Measurements from ENCODE around the gene CHEK2.
"Not testable (repeated sequence)": the region's sequence is repeated elsewhere in the genome, so short reads cannot be mapped to it uniquely, and the experiment has no call there.

CHEK2 gene

DNA sequence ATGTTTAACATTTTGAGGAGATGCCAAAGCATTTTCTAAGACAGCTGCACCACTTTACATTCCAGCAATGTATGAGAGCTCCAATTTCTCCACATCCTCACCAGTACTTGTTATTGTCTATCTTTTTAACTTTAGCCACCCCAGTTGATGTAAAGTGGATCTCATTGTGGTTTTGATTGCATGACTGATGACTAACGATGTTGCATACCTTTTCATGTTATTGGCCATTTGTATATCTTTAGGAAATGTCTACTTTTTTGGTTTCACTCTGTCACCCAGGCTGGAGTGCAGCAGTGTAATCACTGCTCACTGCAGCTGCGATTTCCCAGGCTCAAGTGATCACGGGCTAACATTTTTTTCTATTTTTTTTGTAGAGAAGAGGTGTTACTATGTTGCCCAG is 70.9 kb downstream of the CHEK2 start:
- DNase-seq (no peak), ATAC-seq (ENCODE audit: insufficient read depth, low read depth) (no peak)
- peaks cover 15% of the 10 kb centered on the region for H3K4me1 ChIP-seq (ENCODE audit: insufficient read depth, low read length)
- no peak overlapping the region for H3K9ac ChIP-seq (ENCODE audit: low read depth, low read length)
- H3K27me3 ChIP-seq (ENCODE audit: insufficient read depth, low read length, poor library complexity): peaks cover 34% of the 10 kb centered on the region
- H3K27ac ChIP-seq (ENCODE audit: low read length): no peak overlapping the region
- H3K4me3 ChIP-seq (ENCODE audit: low read depth in 1 of 2, low read length in 2 of 2): no peak overlapping the region
- TF ChIP-seq, protein P1, sequence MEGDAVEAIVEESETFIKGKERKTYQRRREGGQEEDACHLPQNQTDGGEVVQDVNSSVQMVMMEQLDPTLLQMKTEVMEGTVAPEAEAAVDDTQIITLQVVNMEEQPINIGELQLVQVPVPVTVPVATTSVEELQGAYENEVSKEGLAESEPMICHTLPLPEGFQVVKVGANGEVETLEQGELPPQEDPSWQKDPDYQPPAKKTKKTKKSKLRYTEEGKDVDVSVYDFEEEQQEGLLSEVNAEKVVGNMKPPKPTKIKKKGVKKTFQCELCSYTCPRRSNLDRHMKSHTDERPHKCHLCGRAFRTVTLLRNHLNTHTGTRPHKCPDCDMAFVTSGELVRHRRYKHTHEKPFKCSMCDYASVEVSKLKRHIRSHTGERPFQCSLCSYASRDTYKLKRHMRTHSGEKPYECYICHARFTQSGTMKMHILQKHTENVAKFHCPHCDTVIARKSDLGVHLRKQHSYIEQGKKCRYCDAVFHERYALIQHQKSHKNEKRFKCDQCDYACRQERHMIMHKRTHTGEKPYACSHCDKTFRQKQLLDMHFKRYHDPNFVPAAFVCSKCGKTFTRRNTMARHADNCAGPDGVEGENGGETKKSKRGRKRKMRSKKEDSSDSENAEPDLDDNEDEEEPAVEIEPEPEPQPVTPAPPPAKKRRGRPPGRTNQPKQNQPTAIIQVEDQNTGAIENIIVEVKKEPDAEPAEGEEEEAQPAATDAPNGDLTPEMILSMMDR (IDR thresholded peaks at IDR 0.05; ENCODE audit: borderline replicate concordance, extremely low read depth, low read length, poor library complexity, severe bottlenecking): no peak
- TF ChIP-seq EZH2 (IDR thresholded peaks at IDR 0.05; ENCODE audit: borderline replicate concordance, low read depth, low read length, severe bottlenecking): no peak
- H3K4me2 ChIP-seq (ENCODE audit: insufficient read depth, low read length): no peak overlapping the region
- no peak overlapping the region for H2AFZ ChIP-seq (ENCODE audit: low read depth, low read length)
- no peaks in the 10 kb centered on the region for H3K79me2 ChIP-seq (ENCODE audit: insufficient read depth, low read length)
- H3K9me3 ChIP-seq (ENCODE audit: insufficient read depth, low read length, severe bottlenecking): peaks cover 8% of the 10 kb centered on the region
- peaks cover 19% of the 10 kb centered on the region for H4K20me1 ChIP-seq (ENCODE audit: insufficient read depth, low read length)
- no peaks in the 10 kb centered on the region for H3K36me3 ChIP-seq (ENCODE audit: insufficient read depth, low read length)

- H3K27ac ChIP-seq (ENCODE audit: low read length): no peak overlapping the region
- DNase-seq: no peak
- peaks cover 28% of the 10 kb centered on the region for H3K27me3 ChIP-seq (ENCODE audit: insufficient read depth, low read length, poor library complexity)
These were observed 71.5 kb downstream of the CHEK2 start for GRCh38 chr22:28670161-28670560.

DNA sequence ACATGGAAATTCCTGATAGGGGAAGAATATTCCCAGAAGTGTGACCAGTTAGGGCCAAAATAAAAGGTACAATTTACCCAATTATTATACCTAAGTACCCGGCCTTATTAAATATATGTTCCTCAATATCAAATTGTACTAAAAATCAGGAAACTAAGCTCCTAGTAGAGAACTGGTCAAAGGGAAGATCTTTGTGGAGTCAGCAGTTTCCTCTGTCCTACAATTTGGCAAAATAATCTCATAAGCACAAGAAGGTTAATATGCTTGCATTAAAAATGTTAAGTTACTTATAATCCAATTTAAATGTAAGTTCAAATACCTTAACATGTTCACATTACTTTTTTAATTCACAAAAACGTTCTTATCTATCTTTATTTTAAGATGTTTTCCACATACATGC is 72.2 kb downstream of the CHEK2 start:
- ATAC-seq (ENCODE audit: insufficient read depth, low read depth) (no peak), DNase-seq (no peak)
- no peak overlapping the region for H3K27ac ChIP-seq (ENCODE audit: low read length)
- peaks cover 8% of the 10 kb centered on the region for H3K9me3 ChIP-seq (ENCODE audit: insufficient read depth, low read length, severe bottlenecking)
- TF ChIP-seq, protein P1 (IDR thresholded peaks at IDR 0.05; ENCODE audit: borderline replicate concordance, extremely low read depth, low read length, poor library complexity, severe bottlenecking): no peak
- TF ChIP-seq EZH2 (IDR thresholded peaks at IDR 0.05; ENCODE audit: borderline replicate concordance, low read depth, low read length, severe bottlenecking): no peak
- peaks cover 12% of the 10 kb centered on the region for H3K4me1 ChIP-seq (ENCODE audit: insufficient read depth, low read length)
- H3K9ac ChIP-seq (ENCODE audit: low read depth, low read length): no peak overlapping the region
- H2AFZ ChIP-seq (ENCODE audit: low read depth, low read length): no peak overlapping the region
- H3K79me2 ChIP-seq (ENCODE audit: insufficient read depth, low read length): no peaks in the 10 kb centered on the region
- H3K4me2 ChIP-seq (ENCODE audit: insufficient read depth, low read length): no peak overlapping the region
- H3K4me3 ChIP-seq (ENCODE audit: low read depth in 1 of 2, low read length in 2 of 2): no peak overlapping the region
- H4K20me1 ChIP-seq (ENCODE audit: insufficient read depth, low read length): peaks cover 10% of the 10 kb centered on the region
- no peaks in the 10 kb centered on the region for H3K36me3 ChIP-seq (ENCODE audit: insufficient read depth, low read length)
- H3K27me3 ChIP-seq (ENCODE audit: insufficient read depth, low read length, poor library complexity): peaks cover 23% of the 10 kb centered on the region

More at GRCh38 chr22:28670161-28670560, 71.5 kb downstream of the CHEK2 start:
- Histone ChIP-seq H3K9ac (ENCODE audit: low read depth, low read length) (no peak overlapping the region), H4K20me1 (ENCODE audit: insufficient read depth, low read length) (peaks cover 14% of the 10 kb centered on the region), H3K36me3 (ENCODE audit: insufficient read depth, low read length) (no peaks in the 10 kb centered on the region), H3K4me1 (ENCODE audit: insufficient read depth, low read length) (peaks cover 15% of the 10 kb centered on the region), H3K9me3 (ENCODE audit: insufficient read depth, low read length, severe bottlenecking) (peaks cover 8% of the 10 kb centered on the region), H3K4me2 (ENCODE audit: insufficient read depth, low read length) (no peak overlapping the region), H3K4me3 (ENCODE audit: low read depth in 1 of 2, low read length in 2 of 2) (no peak overlapping the region), H3K79me2 (ENCODE audit: insufficient read depth, low read length) (no peaks in the 10 kb centered on the region), H2AFZ (ENCODE audit: low read depth, low read length) (no peak overlapping the region)
- TF ChIP-seq EZH2 (IDR thresholded peaks at IDR 0.05; ENCODE audit: borderline replicate concordance, low read depth, low read length, severe bottlenecking): no peak
- TF ChIP-seq, protein P1 (IDR thresholded peaks at IDR 0.05; ENCODE audit: borderline replicate concordance, extremely low read depth, low read length, poor library complexity, severe bottlenecking): no peak
- no peak for ATAC-seq (ENCODE audit: insufficient read depth, low read depth)

GRCh38 chr22:28663569-28663942 is 78.1 kb downstream of the CHEK2 start:
- not testable (repeated sequence) for H3K4me3 ChIP-seq (ENCODE audit: low read depth in 1 of 2, low read length in 2 of 2)

More at GRCh38 chr22:28663569-28663942, 78.1 kb downstream of the CHEK2 start:
- H3K4me2 ChIP-seq (ENCODE audit: insufficient read depth, low read length); ATAC-seq (ENCODE audit: insufficient read depth, low read depth); H3K9me3 ChIP-seq (ENCODE audit: insufficient read depth, low read length, severe bottlenecking); H4K20me1 ChIP-seq (ENCODE audit: insufficient read depth, low read length); H2AFZ ChIP-seq (ENCODE audit: low read depth, low read length); H3K79me2 ChIP-seq (ENCODE audit: insufficient read depth, low read length); H3K4me1 ChIP-seq (ENCODE audit: insufficient read depth, low read length); H3K36me3 ChIP-seq (ENCODE audit: insufficient read depth, low read length); H3K9ac ChIP-seq (ENCODE audit: low read depth, low read length); DNase-seq; H3K27ac ChIP-seq (ENCODE audit: low read length): not testable (repeated sequence)
- H3K27me3 ChIP-seq (ENCODE audit: insufficient read depth, low read length, poor library complexity): peaks cover 14% of the 10 kb centered on the region

All from DND-41 (cell line).